T-cell (primary cell): ENCODE data around the gene SNF8. TPM values are rescaled to one million over a fixed set of nuclear protein-coding genes. Genes with fewer than 3 reads are reported as not detected.

ENCODE experiments used
- ATAC-seq, 4 experiments: fragments of 200-7000 bp in 3 of 4; fragments of 150-1000 bp in 1 of 4; cut with Tn5 transposase; replicated peaks in 1 of 4; 1 replicate in 3 of 4; 2 replicates in 1 of 4; pipeline ENCODE4 v1.10.0; 2021; ENCODE audit warnings: moderate library complexity in 3 of 4, mild to moderate bottlenecking in 2 of 4, moderate number of reproducible peaks in 1 of 4
- CTCF ChIA-PET, 2 donors: fragments of 300-600 bp; sonication (Branson Sonifier 250); formaldehyde crosslinking; loops; one replicate each; lab custom pipeline; 2022; ENCODE audit warnings: antibody characterized with exemption in 2 of 2; lab: Charles Lee
- POLR2A ChIA-PET, 2 donors: fragments of 300-600 bp; sonication (Branson Sonifier 250); formaldehyde crosslinking; loops; one replicate each; lab custom pipeline; 2022; ENCODE audit warnings: antibody characterized with exemption in 2 of 2; lab: Charles Lee
- DNase-seq, 35 experiments: peaks; one replicate each; pipeline versions ENCODE4 v3.0.0 to v3.0.0-alpha.2; 2013 to 2023
- H3K27ac ChIP-seq: one replicate; pipeline ENCODE4 v1.5.1; 2013; ENCODE audit warnings: low read length
- H3K27me3 ChIP-seq, 2 experiments: replicated peaks in 1 of 2; 1 replicate in 1 of 2; 2 replicates in 1 of 2; pipeline versions ENCODE4 v1.6.1 to v1.7.0; 2013; ENCODE audit warnings: low read length in 1 of 2, mixed read lengths in 1 of 2; ENCODE audit not compliant: control insufficient read depth in 2 of 2, insufficient read depth in 2 of 2; ENCODE audit errors: extremely low read depth in 1 of 2
- H3K36me3 ChIP-seq, 2 donors: 1 replicate in 1 of 2; 2 replicates in 1 of 2; pipeline versions ENCODE4 v1.6.1 to v1.7.0; 2013; ENCODE audit warnings: low read length in 1 of 2; ENCODE audit not compliant: control insufficient read depth in 2 of 2, insufficient read depth in 1 of 2; ENCODE audit errors: extremely low read depth in 1 of 2
- H3K4me1 ChIP-seq, 2 experiments: 1 replicate in 1 of 2; 2 replicates in 1 of 2; pipeline versions ENCODE4 v1.6.1 to v1.7.0; 2013; ENCODE audit warnings: low read length in 2 of 2, mixed read lengths in 1 of 2; ENCODE audit not compliant: insufficient read depth in 2 of 2, control insufficient read depth in 1 of 2; ENCODE audit errors: extremely low read depth in 1 of 2
- H3K4me3 ChIP-seq, 2 donors: 1 replicate in 1 of 2; 2 replicates in 1 of 2; pipeline versions ENCODE4 v1.5.1 to v1.7.0; 2013; ENCODE audit warnings: mild to moderate bottlenecking in 2 of 2, low read length in 1 of 2, moderate library complexity in 1 of 2; ENCODE audit not compliant: control insufficient read depth in 1 of 2; ENCODE audit errors: extremely low read depth in 1 of 2
- H3K9me3 ChIP-seq: 2 replicates; pipeline ENCODE4 v1.7.0; 2013
- H3K27ac Mint-ChIP-seq, 2 donors: one replicate each; pipeline ENCODE4 v1.8.0; 2020 to 2021; ENCODE audit warnings: mild to moderate bottlenecking in 2 of 2, mixed read lengths in 2 of 2
- H3K27me3 Mint-ChIP-seq, 2 donors: one replicate each; pipeline ENCODE4 v1.8.0; 2021 to 2022; ENCODE audit warnings: mixed read lengths in 2 of 2
- H3K36me3 Mint-ChIP-seq: one replicate; pipeline ENCODE4 v1.8.0; 2021; ENCODE audit warnings: mixed read lengths
- H3K4me1 Mint-ChIP-seq, 3 donors: one replicate each; pipeline ENCODE4 v1.8.0; 2020 to 2022; ENCODE audit warnings: mixed read lengths in 3 of 3, mild to moderate bottlenecking in 1 of 3
- H3K4me3 Mint-ChIP-seq, 3 donors: one replicate each; pipeline ENCODE4 v1.8.0; 2020 to 2022; ENCODE audit warnings: mild to moderate bottlenecking in 3 of 3, mixed read lengths in 3 of 3, moderate library complexity in 3 of 3
- H3K9me3 Mint-ChIP-seq, 3 donors: one replicate each; pipeline ENCODE4 v1.8.0; 2020 to 2022; ENCODE audit warnings: mixed read lengths in 3 of 3
- WGBS: methylation state at CpG from one replicate; pipeline ENCODE4 v1.1.5; 2013; ENCODE audit warnings: missing lambda C conversion rate; ENCODE audit not compliant: insufficient coverage; 5-methylcytosine and 5-hydroxymethylcytosine counted together
- total RNA-seq, 35 experiments: library from RNA in 6 of 35; stranded (reverse) in 6 of 35; fragments of 120-200 nt in 1 of 35; gene quantifications; one replicate each; pipeline versions ENCODE4 v1.2.1 to v1.2.4 and lab custom pipeline; 2013 to 2026

The SNF8 gene
- total RNA-seq, 5 donors from 2014 or later (not counting 1 experiment from before 2014, with no cell fraction given) = 55.6 to 71.7 (median 65.3) TPM

GRCh38 chr17:48925251-48925990, 19.2 kb downstream of the SNF8 start:
- CTCF ChIA-PET = no interaction called here
- H3K27me3 ChIP-seq = no peaks in the 10 kb centered on the region
- ATAC-seq (no peak), DNase-seq (no peak)
- Mint-ChIP-seq H3K36me3 (peaks cover 44% of the 10 kb centered on the region), H3K4me1 (peaks cover 0 to 10% (median 2%) of the 10 kb centered on the region in 3 donors), H3K27ac (no peak overlapping the region), H3K27me3 (no peaks in the 10 kb centered on the region), H3K4me3 (no peak overlapping the region), H3K9me3 (no peaks in the 10 kb centered on the region)
- WGBS = 100% methylated on average over 1 of the region's 4 CpGs
- no peaks in the 10 kb centered on the region for H3K9me3 ChIP-seq
- no peak overlapping the region for H3K27ac ChIP-seq
- H3K4me3 ChIP-seq = no peak overlapping the region
- H3K4me1 ChIP-seq = no peaks in the 10 kb centered on the region
- peaks cover 30 to 93% of the 10 kb centered on the region in 2 donors for H3K36me3 ChIP-seq
- POLR2A ChIA-PET = interaction anchor here in 1 of 2 donors (0.6 kb wide), 2 partner anchors 11 to 29 kb away, joined by 3 to 4 read pairs; no protein-coding TSS in a partner anchor

DNA sequence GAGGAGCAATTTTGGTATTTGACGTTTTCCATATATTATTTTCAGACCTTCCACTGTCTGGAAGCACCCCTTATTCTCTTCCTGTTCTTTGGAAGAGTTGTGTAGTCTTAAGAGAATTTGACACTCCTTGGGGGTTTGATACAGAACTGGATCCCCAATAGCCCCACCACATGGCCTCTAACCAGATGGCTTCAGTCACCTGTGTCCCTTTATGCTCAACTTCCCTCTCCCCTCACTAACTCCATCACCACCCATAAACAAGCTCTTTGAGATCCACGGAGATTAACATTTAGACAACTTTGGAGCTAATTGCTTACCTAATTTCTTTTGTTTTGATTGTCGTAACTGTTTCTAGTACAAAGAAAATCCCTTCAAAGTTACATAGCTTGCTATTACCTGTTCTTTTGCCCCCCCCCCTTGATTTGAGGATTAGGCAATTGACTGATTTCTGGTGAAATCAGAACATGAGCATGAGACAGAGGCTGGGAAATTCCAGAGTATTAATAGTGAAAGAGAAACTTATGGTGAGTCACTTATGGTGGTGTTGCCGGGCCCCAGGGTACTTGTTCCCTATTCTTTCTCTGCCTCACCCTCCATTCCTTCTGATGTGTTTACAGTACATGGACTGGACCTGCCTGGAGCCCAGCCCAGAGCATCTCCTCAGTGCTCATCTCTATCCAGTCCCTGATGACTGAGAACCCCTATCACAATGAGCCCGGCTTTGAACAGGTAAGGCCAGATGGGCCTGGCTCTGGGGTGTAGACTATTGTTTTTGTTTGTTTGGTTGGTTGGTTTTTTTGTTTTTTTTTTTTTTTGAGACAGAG, 29.0 kb downstream of the SNF8 start:
- H3K4me1 ChIP-seq = peaks cover 0 to 24% of the 10 kb centered on the region in 2 experiments
- peaks cover 5 to 77% of the 10 kb centered on the region in 2 donors for H3K36me3 ChIP-seq
- no peaks in the 10 kb centered on the region for H3K9me3 ChIP-seq
- Mint-ChIP-seq H3K27me3 (no peaks in the 10 kb centered on the region), H3K4me3 (peak overlapping the region; percentile 0 to 31 (median 20)), H3K27ac (peak overlapping the region; percentile 47 to 68), H3K4me1 (peaks cover 44 to 54% (median 53%) of the 10 kb centered on the region in 3 donors), H3K36me3 (peaks cover 45% of the 10 kb centered on the region), H3K9me3 (no peaks in the 10 kb centered on the region)
- POLR2A ChIA-PET = interaction anchor here (0.5 to 0.7 kb wide), 4 partner anchors 84 to 442 kb away, joined by 3 to 6 read pairs (median 5); no protein-coding TSS in a partner anchor
- WGBS = no CpG with 5 or more reads among the region's 5 CpGs
- H3K4me3 ChIP-seq = no peak overlapping the region
- ATAC-seq (peak; percentile 36 to 85 (median 54)), DNase-seq (peak in 13 of 35 experiments; percentile 1 to 63 (median 7))
- CTCF ChIA-PET = interaction anchor here in 1 of 2 donors (0.5 to 1.1 kb wide), 4 partner anchors 31 to 842 kb away, joined by 3 to 6 read pairs (median 4); no protein-coding TSS in a partner anchor
- H3K27ac ChIP-seq = peak overlapping the region; percentile 40
- H3K27me3 ChIP-seq = no peaks in the 10 kb centered on the region

GRCh38 chr17:48912476-48912875, 32.2 kb downstream of the SNF8 start:
- ATAC-seq (no peak), DNase-seq (no peak)
- Mint-ChIP-seq H3K36me3 (peaks cover 36% of the 10 kb centered on the region), H3K4me3 (no peak overlapping the region), H3K9me3 (no peaks in the 10 kb centered on the region), H3K27me3 (no peaks in the 10 kb centered on the region), H3K4me1 (peaks cover 69 to 78% (median 75%) of the 10 kb centered on the region in 3 donors), H3K27ac (peak overlapping the region in 1 of 2 donors; percentile 44)
- Histone ChIP-seq H3K4me3 (no peak overlapping the region), H3K27me3 (no peaks in the 10 kb centered on the region), H3K9me3 (no peaks in the 10 kb centered on the region), H3K4me1 (peaks cover 9 to 47% of the 10 kb centered on the region in 2 experiments), H3K27ac (no peak overlapping the region), H3K36me3 (peaks cover 5 to 53% of the 10 kb centered on the region in 2 donors)
- ChIA-PET CTCF (no interaction called here), POLR2A (no interaction called here)
- no CpG with 5 or more reads among the region's 2 CpGs for WGBS

GRCh38 chr17:48910370-48910769, 34.3 kb downstream of the SNF8 start:
- no peaks in the 10 kb centered on the region for H3K27me3 ChIP-seq
- peak overlapping the region; percentile 86 to 90 (median 87) for H3K4me3 Mint-ChIP-seq
- peaks cover 9 to 49% of the 10 kb centered on the region in 2 experiments for H3K4me1 ChIP-seq
- peak overlapping the region; percentile 55 to 68 for H3K27ac Mint-ChIP-seq
- WGBS = 17% methylated on average over 1 of the region's 2 CpGs
- ChIA-PET POLR2A (no interaction called here), CTCF (no interaction called here)
- H3K9me3 Mint-ChIP-seq = no peaks in the 10 kb centered on the region
- H3K36me3 ChIP-seq = peaks cover 5 to 37% of the 10 kb centered on the region in 2 donors
- H3K36me3 Mint-ChIP-seq = peaks cover 23% of the 10 kb centered on the region
- ATAC-seq = no peak
- no peaks in the 10 kb centered on the region for H3K9me3 ChIP-seq
- no peak overlapping the region for H3K27ac ChIP-seq
- H3K4me1 Mint-ChIP-seq = peaks cover 65 to 76% (median 67%) of the 10 kb centered on the region in 3 donors
- no peaks in the 10 kb centered on the region for H3K27me3 Mint-ChIP-seq
- no peak for DNase-seq
- no peak overlapping the region for H3K4me3 ChIP-seq

DNA sequence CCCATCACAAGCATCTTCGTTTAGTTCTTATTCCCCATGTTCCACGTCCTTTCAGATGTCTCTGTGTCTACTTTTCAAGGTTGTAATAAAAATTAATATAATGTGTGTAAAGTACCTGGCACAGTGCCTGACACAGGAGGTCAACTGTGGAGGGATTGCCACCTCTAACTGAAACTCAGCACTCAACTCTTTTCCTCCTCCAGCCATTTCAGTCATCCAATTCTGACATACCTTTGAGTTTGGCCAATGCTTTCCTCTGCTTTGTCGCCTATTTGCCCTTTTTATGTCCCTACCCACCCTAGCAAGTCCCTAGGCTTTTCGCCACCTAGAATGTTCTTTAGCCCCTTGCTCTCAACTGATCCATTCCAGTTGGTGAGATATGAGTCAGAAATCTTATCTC, 34.9 kb downstream of the SNF8 start:
- peak in 1 of 35 experiments; percentile 27 for DNase-seq
- POLR2A ChIA-PET = interaction anchor here in 1 of 2 donors (1.2 kb wide), 1 partner anchor 17 kb away, joined by 4 read pairs; the partner anchor contains the start of gene ATP5MC1
- H3K4me1 ChIP-seq = peaks cover 9 to 45% of the 10 kb centered on the region in 2 experiments
- no peak overlapping the region for H3K4me3 ChIP-seq
- peak overlapping the region; percentile 68 to 87 for H3K27ac Mint-ChIP-seq
- H3K4me1 Mint-ChIP-seq = peaks cover 61 to 70% (median 62%) of the 10 kb centered on the region in 3 donors
- peaks cover 22% of the 10 kb centered on the region for H3K36me3 Mint-ChIP-seq
- H3K27me3 ChIP-seq = no peaks in the 10 kb centered on the region
- no peaks in the 10 kb centered on the region for H3K27me3 Mint-ChIP-seq
- no CpG with 5 or more reads among the region's 4 CpGs for WGBS
- peak overlapping the region; percentile 86 to 90 (median 87) for H3K4me3 Mint-ChIP-seq
- CTCF ChIA-PET = interaction anchor here in 1 of 2 donors (1.2 kb wide), 1 partner anchor 25 kb away, joined by 3 read pairs; no protein-coding TSS in a partner anchor
- peaks cover 5 to 36% of the 10 kb centered on the region in 2 donors for H3K36me3 ChIP-seq
- H3K9me3 Mint-ChIP-seq = no peaks in the 10 kb centered on the region
- H3K9me3 ChIP-seq = no peaks in the 10 kb centered on the region
- ATAC-seq = no peak
- peak overlapping the region; percentile 69 for H3K27ac ChIP-seq
